T-helper 2 cell (primary cell): ENCODE measurements around the gene KRTAP2-3.

Experiments used
- DNase-seq, 5 experiments: peaks; one replicate each; pipeline versions ENCODE4 v3.0.0 to v3.0.0-alpha.2; 2012 to 2022

Gene KRTAP2-3

DNA sequence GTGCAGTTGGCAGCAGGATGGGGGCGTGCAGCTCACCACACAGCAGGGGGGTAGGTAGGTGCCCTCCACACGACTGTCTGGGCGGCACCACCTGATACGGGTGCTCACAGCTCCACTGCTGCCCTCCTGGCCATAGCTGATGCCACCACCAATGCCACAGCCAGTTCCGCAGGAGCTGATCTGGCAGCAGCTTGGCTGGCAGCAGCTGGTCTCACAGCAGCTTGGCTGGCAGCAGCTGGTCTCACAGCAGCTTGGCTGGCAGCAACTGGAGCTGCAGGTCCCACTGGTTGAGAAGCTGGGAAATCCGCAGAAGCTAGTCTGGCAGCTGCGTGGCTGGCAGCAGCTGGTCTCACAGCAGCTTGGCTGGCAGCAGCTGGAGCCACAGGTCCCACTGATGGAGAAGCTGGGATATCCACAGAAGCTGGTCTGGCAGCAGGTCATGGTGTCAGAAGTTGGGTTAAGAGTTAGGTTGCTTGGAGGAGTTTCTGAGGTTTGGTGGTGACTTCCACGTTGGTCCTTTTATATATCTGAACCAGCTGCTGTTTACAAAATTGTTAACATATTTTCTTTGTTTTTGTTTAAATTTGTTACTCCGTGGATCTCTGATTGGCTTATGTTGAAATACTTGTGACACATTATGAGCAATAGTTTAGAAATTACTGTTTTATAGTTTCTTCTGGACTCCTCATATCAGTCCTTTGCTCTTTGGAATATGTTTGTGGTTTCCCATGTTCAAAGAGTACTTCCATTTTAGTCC is 33.0 kb downstream of the KRTAP2-3 start, which contains the start of gene KRTAP1-5:
TSS of gene KRTAP1-5 (minus strand) at position 494 of the 757 bp plus-strand sequence. CDS start at position 441, 53 bp downstream.
- DNase-seq: no peak

DNA sequence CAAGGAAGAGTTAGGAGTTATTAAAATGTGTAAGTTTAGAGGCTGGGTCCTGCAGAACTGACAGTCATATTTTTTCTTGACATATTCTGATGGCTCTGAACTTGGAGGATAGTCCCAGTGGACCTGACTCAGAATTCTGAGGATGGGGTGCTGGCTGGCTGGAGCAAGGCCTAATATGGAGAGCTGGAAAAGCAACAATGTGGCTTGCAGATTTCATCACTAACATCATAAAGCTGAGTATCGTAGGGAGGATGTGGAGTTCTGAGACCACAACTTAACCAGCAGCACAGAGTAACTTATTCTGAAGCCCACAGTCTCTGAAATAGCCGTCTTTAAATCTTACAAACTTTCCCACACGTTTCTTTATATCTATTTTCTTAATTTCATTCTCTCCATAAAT is 35.2 kb downstream of the KRTAP2-3 start:
- DNase-seq: no peak

DNA sequence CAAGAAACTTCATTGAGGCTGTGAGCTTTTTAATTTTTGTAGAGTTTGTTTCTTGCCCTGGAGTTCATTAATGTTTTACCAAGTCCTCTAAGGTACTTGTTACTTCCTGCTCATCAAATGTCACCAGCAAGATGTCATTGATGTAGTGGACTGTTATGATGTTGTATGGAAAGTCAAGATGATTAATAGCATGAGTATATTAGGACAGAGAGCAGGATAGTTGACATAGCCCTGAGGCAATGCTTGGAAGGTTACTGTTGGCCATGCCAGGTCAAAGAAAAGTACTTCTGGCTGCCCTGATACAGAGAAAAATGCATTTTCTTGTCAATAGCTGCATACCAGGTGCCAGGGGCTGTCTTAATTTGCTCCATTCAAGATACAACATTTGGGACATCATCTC is 39.6 kb downstream of the KRTAP2-3 start:
- no peak for DNase-seq

DNA sequence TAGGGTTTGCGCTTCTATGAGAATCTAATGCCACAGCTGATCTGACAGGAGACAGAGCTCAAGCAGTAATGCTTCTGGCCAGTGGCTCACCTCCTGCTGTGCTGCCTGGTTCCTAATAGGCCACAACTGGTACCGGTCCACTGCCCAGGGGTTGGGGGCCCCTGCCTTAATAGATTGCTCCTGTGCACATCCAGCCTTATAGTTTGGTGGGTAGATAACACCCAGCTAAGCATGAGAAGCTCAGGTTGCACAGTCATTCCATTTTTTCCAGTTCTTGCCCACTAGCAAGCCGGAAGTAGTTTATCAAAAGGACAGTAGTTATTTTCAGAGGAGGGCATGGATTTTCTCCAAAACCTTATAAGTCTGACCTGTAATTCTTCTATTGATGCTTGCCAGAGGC is 40.5 kb downstream of the KRTAP2-3 start:
- DNase-seq: no peak

DNA sequence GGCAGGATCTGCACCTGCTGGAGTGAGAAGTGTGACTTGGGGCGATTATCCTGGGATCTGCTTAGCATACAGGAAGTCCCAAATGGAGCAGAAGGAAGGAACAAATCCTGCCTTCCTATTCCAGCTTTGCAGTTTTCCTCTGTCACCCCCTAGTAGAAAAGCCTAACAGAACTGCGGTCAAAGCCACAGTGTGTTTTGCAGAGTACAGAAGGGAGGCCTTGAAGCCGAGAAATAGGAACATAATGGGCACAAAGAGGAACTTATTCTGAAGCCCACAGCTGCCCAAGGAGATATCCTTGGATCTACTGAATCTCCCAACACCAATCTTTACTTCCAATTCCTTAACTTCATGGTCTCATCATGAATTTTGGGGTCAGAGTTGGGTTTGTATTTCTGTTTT is 41.4 kb downstream of the KRTAP2-3 start:
- DNase-seq: no peak

DNA sequence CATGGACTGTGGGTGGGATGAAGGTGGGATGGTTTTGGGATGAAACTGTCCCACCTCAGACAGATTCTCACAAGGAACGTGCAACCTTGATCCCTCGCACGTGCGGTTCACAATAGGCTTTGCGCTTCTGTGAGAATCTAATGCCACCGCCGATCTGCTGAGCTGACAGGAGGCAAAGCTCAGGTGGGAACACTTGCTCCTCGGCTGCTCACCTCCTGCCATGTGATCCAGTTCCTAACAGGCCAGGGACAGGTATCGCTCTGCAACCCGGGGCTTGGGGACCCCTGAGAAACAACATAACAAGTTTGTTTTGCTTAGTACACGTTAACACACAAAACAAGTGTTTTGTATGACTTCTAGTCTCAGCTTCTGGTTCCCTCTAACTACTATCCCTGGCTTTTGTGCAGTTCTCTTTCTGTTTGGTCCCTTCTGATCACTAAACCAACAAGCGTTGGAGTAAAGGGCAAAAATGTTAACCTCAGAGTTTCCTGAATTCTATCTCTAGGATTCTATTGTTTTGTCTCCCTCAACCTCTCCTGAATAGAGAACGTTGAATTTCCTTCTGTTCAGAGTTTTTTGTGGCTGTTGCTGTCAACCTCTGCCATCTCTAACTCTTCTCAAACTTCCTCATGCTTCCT is 43.2 kb downstream of the KRTAP2-3 start:
- no peak for DNase-seq

DNA sequence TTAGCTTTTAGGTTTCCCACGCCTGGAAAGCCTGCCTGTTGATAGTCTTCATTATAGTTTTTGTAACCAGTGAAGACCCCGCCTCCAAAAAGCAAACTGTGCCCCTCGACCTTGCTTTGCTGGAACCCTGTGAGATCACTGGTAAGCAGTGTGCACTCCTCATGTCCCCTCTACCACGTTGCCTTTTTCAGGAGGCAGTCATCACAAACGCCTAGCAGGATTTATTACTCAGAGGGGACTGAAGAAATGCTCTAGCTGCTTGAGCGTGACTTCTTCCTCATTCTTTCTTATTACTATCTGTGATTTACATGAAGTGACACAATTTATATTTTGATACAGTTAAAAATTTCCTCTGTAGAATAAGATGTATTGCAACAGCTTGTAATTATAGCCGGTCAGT is 44.5 kb downstream of the KRTAP2-3 start:
- DNase-seq: no peak

DNA sequence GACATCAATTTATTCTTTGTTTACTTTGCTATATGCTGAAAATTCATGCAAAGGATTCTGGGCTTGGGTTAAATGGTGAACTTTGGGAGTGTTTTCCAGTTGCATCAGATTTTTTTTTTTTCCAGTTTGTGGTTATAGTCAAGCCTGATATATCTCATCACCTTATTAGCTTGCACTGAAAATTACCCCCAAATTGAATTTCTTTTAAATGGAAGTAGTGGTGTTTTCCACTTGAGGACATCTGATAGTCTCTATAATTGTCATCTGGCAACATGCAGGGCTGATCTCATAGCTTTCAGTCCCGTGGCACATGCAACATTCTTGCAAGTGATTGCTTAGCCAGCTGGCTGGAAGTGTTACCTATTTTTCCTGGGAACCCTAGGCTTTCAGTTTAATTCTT is 46.3 kb downstream of the KRTAP2-3 start:
- no peak for DNase-seq

DNA sequence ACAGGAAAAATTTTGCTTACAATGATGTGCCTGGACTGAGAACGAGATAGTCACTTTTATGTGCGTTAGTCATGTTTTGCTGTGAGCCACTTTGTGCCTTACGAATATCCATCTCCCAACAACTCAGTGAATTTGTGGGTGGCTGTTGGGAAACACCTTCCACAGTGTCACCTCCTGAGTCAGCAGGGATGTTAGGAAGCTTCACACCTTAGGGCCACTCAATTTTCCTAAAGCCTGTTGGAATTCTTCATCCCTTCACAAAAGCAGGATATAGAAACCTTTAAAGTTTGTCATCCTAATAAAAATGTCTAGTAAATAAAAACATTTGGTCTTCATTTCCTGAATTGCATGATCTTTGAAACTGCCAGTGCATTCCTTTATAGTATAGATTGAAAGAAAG is 46.7 kb downstream of the KRTAP2-3 start:
- DNase-seq: no peak

DNA sequence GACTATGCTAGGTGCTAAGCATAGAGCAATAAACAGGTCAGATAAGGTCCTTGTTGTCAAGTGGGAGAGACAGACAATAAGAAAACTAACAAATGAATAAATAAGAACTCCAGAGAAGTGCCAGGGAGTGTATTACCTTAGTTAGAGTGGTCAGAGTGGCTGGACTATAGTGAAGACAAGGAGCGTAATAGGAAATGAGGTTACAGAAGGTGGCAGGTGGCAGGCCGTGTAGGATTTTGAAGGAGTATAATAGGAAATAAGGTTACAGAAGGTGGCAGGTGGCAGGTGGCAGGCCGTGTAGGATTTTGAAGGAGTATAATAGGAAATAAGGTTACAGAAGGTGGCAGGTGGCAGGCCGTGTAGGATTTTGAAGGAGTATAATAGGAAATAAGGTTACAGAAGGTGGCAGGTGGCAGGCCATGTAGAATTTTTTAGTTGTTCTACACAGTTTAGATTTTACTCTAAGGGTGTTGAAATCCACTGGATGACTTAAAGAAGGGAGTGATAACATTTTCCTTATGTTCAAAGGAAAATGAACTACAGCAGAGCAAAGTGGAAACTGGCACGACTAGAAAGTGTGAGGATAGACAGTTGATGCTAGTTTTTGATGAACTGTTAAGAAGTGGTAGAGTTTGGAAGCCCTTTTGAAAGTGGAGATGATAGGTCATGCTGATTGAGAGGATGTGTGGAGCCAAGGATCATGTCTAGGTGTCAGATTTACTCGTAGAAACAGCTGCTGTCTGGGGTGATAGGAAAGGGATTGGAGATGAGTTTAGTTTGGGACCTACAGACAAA is 47.4 kb downstream of the KRTAP2-3 start:
- DNase-seq: no peak

DNA sequence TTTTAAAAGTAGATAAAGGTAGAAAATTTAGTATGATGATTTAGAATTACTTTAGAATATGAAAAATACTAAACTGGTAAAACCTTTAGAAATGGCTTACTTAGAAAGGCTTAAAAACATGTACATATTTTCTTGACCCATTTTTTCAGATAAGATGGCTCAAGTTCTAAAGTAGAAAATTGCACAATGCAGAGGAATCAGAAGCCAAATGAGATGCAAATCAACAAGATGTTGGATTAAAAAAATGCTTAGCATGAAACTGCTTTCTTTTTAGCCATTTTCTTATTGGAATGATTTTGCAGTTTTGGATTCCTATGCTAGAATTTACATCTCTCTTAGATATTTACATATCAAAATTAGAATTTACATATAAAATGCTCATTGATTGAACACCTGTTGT is 49.5 kb downstream of the KRTAP2-3 start:
- DNase-seq: no peak

DNA sequence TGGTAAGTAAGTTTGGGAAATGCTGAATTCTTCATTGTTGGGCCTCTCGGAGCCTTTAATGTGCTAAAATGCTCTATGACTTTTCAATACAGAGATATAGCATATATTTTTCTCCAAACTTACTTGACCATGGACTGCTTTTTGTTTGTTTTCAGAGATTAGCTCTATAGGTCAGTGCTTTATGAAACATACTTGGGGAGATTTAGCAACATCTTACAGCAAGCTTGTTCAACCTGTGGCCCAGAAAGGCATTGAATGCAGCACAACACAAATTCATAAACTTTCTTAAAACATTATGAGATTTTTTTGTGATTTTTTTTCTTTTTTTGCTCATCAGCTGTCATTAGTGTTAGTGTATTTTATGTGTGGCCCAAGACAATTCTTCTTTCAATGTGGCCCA is 50.0 kb downstream of the KRTAP2-3 start:
- no peak for DNase-seq

DNA sequence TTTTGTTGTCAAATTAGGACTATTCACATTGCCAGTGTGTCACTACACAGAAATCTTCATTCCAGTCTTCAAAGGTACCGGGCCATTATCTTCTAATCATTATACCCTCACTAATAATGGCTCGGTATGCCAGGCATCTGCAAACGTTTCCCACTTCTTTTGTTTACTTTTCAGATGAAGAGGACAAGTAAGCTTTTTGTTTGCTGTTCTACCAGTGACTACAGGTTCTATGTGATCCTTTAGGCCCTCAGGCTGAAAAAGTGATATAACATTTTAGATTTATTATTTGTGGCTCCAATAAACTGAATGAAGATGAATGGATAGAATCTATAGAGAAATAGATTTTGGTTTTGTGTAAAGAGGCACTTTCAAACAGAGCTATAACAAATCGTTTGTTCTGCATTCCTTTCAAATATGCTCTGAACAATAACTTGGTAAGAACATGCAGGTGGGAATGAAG is 50.6 kb downstream of the KRTAP2-3 start:
- DNase-seq: no peak
